HEK293T (cell line): Measurements from ENCODE around the gene VMP1.

Source experiments
- BHLHE40 ChIP-seq: fragments of 450-650 bp; IDR thresholded peaks from 2 replicates; pipeline ENCODE4 v1.6.1; 2016; ENCODE audit warnings: mild to moderate bottlenecking, moderate library complexity, borderline replicate concordance
- CTBP1 ChIP-seq: fragments of 450-650 bp; IDR thresholded peaks from 2 replicates; pipeline ENCODE4 v1.6.1; 2016; ENCODE audit warnings: borderline replicate concordance
- ELF4 ChIP-seq: fragments of 450-650 bp; IDR thresholded peaks from 2 replicates; pipeline ENCODE4 v1.6.1; 2017; ENCODE audit warnings: antibody characterized with exemption
- FOXA1 ChIP-seq: fragments of 450-650 bp; IDR thresholded peaks from 2 replicates; pipeline ENCODE4 v1.6.1; 2016; ENCODE audit warnings: mild to moderate bottlenecking
- FOXM1 ChIP-seq: fragments of 450-650 bp; IDR thresholded peaks from 2 replicates; pipeline ENCODE4 v1.6.1; 2017; ENCODE audit warnings: mild to moderate bottlenecking, borderline replicate concordance
- HDGF ChIP-seq: fragments of 450-650 bp; IDR thresholded peaks from 2 replicates; pipeline ENCODE4 v1.6.1; 2017; ENCODE audit warnings: antibody characterized with exemption, borderline replicate concordance
- L3MBTL2 ChIP-seq: fragments of 450-650 bp; conservative IDR thresholded peaks from 2 replicates; pipeline ENCODE4 v1.6.1; 2016; ENCODE audit warnings: mild to moderate bottlenecking
- LEF1 ChIP-seq: fragments of 450-650 bp; IDR thresholded peaks from 2 replicates; pipeline ENCODE4 v1.6.1; 2017; ENCODE audit warnings: mild to moderate bottlenecking, borderline replicate concordance
- NFRKB ChIP-seq: fragments of 450-650 bp; IDR thresholded peaks from 2 replicates; pipeline ENCODE4 v1.6.1; 2016; ENCODE audit warnings: mild to moderate bottlenecking, moderate library complexity
- SP1 ChIP-seq: fragments of 450-650 bp; IDR thresholded peaks from 2 replicates; pipeline ENCODE4 v1.6.1; 2017
- SUZ12 ChIP-seq: fragments of 450-650 bp; IDR thresholded peaks from 2 replicates; pipeline ENCODE4 v1.6.1; 2016; ENCODE audit warnings: mild to moderate bottlenecking
- TARDBP ChIP-seq: fragments of 450-650 bp; IDR thresholded peaks from 2 replicates; pipeline ENCODE4 v1.6.1; 2016
- ZNF384 ChIP-seq: fragments of 450-650 bp; IDR thresholded peaks from 2 replicates; pipeline ENCODE4 v1.6.1; 2016
- TF ChIP-seq, protein P1 (sequence below): fragments of 450-650 bp; IDR thresholded peaks from 2 replicates; pipeline ENCODE4 v1.6.1; 2016

DNA sequence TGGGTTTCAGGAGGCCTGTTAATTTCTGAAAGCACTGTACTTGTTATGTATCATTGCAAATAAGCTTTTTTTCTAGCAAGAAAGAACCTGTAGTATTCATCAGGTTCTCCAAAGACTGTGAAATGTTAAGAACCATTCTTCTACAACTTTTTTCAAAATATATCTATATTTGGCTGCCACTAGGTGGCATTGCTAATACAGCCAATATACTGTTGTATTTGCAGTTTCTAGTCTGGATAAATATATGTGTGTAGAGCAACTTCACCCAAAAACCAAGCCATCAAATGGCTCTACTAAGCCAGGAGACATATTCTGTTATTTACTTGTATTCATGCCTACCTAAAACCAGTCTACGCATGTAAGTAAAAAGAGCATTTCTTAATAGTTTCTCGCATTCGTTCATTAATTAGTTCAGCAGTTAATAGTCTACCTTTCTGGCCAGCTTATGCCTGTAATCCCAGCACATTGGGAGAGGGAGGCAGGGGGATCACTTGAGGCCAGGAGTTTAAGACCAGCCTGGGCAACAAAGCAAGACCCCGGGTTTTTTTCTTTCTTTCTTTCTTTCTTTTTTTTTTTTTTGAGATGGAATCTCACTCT lies 39.5 kb downstream of the VMP1 start:
- no peak for TF ChIP-seq TARDBP
- TF ChIP-seq SUZ12, result no peak
- no peak for TF ChIP-seq FOXA1
- no peak for TF ChIP-seq FOXM1
- no peak for TF ChIP-seq ZNF384
- no peak for TF ChIP-seq LEF1
- no peak for TF ChIP-seq SP1
- TF ChIP-seq L3MBTL2, result no peak
- TF ChIP-seq BHLHE40, result no peak
- TF ChIP-seq, protein P1, sequence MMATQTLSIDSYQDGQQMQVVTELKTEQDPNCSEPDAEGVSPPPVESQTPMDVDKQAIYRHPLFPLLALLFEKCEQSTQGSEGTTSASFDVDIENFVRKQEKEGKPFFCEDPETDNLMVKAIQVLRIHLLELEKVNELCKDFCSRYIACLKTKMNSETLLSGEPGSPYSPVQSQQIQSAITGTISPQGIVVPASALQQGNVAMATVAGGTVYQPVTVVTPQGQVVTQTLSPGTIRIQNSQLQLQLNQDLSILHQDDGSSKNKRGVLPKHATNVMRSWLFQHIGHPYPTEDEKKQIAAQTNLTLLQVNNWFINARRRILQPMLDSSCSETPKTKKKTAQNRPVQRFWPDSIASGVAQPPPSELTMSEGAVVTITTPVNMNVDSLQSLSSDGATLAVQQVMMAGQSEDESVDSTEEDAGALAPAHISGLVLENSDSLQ, result no peak
- TF ChIP-seq HDGF, result no peak
- no peak for TF ChIP-seq NFRKB
- no peak for TF ChIP-seq CTBP1
- no peak for TF ChIP-seq ELF4
